ENCODE measurements around the gene MPP3. TPM values are rescaled to one million over a fixed set of nuclear protein-coding genes. Genes with fewer than 3 reads are reported as not detected.
A peak's percentile ranks its signal among the peaks of the same experiment; 100 is the strongest.

Gene MPP3
- total and polyA plus RNA-seq, 9 of the 15 experiments (the other 6 are each of a cell fraction or from before 2014, with no cell fraction given), result 0.41 to 10.4 (median 4.5) TPM

- FAIRE-seq, result no peak
- TF ChIP-seq SPI1 (IDR thresholded peaks at IDR 0.05; ENCODE audit: borderline replicate concordance, low read depth, low read length) (peak; percentile 67; the same call in 1 of the 2 replicates), ZNF75A (CRISPR knock-in tag; IDR thresholded peaks at IDR 0.05) (no peak)
- POLR2A ChIA-PET, result no interaction called here
Observed at GRCh38 chr17:43860927-43861622, 28.1 kb upstream of the MPP3 start.

GRCh38 chr17:43860077-43860725 is 27.3 kb upstream of the MPP3 start:
- in situ Hi-C loops (cut with MboI) (no loop called here), intact Hi-C loops (cut with micrococcal nuclease) (no loop called here)
- H4K20me1 ChIP-seq (replicated peaks; ENCODE audit: control insufficient read depth, insufficient read depth, low read length), result no peaks in the 10 kb centered on the region; the same call in 1 of the 2 replicates
- H3K27me3 ChIP-seq (ENCODE audit: control insufficient read depth in 2 of 2, insufficient read depth in 2 of 2, low read length in 2 of 2), result peaks cover 20 to 76% of the 10 kb centered on the region in 2 experiments; a peak in 3 of 5 replicates
- H3K9me3 ChIP-seq (replicated peaks; ENCODE audit: control insufficient read depth, insufficient read depth, low read depth, low read length), result no peaks in the 10 kb centered on the region
- BruUV-seq (replicated peaks), result no TSS peak
- TF ChIP-seq ATF3 (IDR thresholded peaks at IDR 0.05), result peak; percentile 23; the same call in 1 of the 2 replicates
- TF ChIP-seq ATF3 (CRISPR knock-in tag; conservative IDR thresholded peaks at IDR 0.05), result no peak
- no peak for TF ChIP-seq SMARCA5 (IDR thresholded peaks at IDR 0.05)
- peak; percentile 48 for TF ChIP-seq ZFP36 (IDR thresholded peaks at IDR 0.05; ENCODE audit: low read depth, low read length, partially characterized antibody)
- peak; percentile 39; the same call in 1 of the 2 replicates for TF ChIP-seq CEBPG (CRISPR knock-in tag; IDR thresholded peaks at IDR 0.05)
- peak in 1 of 2 experiments; percentile 57; a peak in 1 of 4 replicates for TF ChIP-seq CEBPG (tag; conservative IDR thresholded peaks at IDR 0.05 in 1 of 2, IDR thresholded peaks at IDR 0.05 in 1 of 2)
- 9% methylated on average over 12 of the region's 12 CpGs for WGBS (ENCODE audit: insufficient coverage, low coverage, missing lambda C conversion rate)
- CTCF ChIA-PET (ENCODE audit: low intra/inter-chr PET ratio), result no interaction called here
- H3K4me1 ChIP-seq (replicated peaks in 1 of 2; ENCODE audit: control insufficient read depth in 2 of 2, insufficient read depth in 2 of 2, low read length in 2 of 2), result no peaks in the 10 kb centered on the region; a peak in 1 of 5 replicates
- no peak for DNase-seq (ENCODE audit: extremely low read depth in 1 of 4, low spot score in 3 of 4)
- H3K27ac ChIP-seq (ENCODE audit: extremely low read depth, low read depth, low read length), result no peak overlapping the region
- H3K9me1 ChIP-seq (ENCODE audit: control insufficient read depth, insufficient read depth, low read length), result peaks cover 4% of the 10 kb centered on the region
- H3K9ac ChIP-seq (ENCODE audit: insufficient read depth in 1 of 2, low read depth in 2 of 2, low read length in 2 of 2), result no peak overlapping the region
- no peak for FAIRE-seq
- H3K36me3 ChIP-seq (ENCODE audit: control insufficient read depth, insufficient read depth, low read length), result no peaks in the 10 kb centered on the region
- POLR2A ChIA-PET, result interaction anchor here (0.7 kb wide), 1 partner anchor 114 kb away, joined by 3 read pairs; no protein-coding TSS in a partner anchor
- H3K4me3 ChIP-seq, result no peak overlapping the region
- no peaks in the 10 kb centered on the region for H3K79me2 ChIP-seq (ENCODE audit: control insufficient read depth, insufficient read depth, low read length)
- no peak overlapping the region for H2AFZ ChIP-seq (ENCODE audit: low read depth, low read length)
- H3K4me2 ChIP-seq (ENCODE audit: insufficient read depth, low read length), result no peak overlapping the region
- ATAC-seq, result no peak

More at GRCh38 chr17:43860927-43861622, 28.1 kb upstream of the MPP3 start:
- Histone ChIP-seq H3K4me3 (no peak overlapping the region), H3K9ac (ENCODE audit: insufficient read depth in 1 of 2, low read depth in 2 of 2, low read length in 2 of 2) (no peak overlapping the region; a peak in 1 of 4 replicates), H3K4me1 (replicated peaks in 1 of 2; ENCODE audit: control insufficient read depth in 2 of 2, insufficient read depth in 2 of 2, low read length in 2 of 2) (no peaks in the 10 kb centered on the region; a peak in 1 of 5 replicates), H3K9me1 (ENCODE audit: control insufficient read depth, insufficient read depth, low read length) (peaks cover 4% of the 10 kb centered on the region), H3K27me3 (ENCODE audit: control insufficient read depth in 2 of 2, insufficient read depth in 2 of 2, low read length in 2 of 2) (peaks cover 20 to 78% of the 10 kb centered on the region in 2 experiments; a peak in 4 of 5 replicates), H4K20me1 (replicated peaks; ENCODE audit: control insufficient read depth, insufficient read depth, low read length) (no peaks in the 10 kb centered on the region; the same call in 1 of the 2 replicates), H3K4me2 (ENCODE audit: insufficient read depth, low read length) (no peak overlapping the region), H3K27ac (ENCODE audit: extremely low read depth, low read depth, low read length) (no peak overlapping the region), H2AFZ (ENCODE audit: low read depth, low read length) (no peak overlapping the region), H3K79me2 (ENCODE audit: control insufficient read depth, insufficient read depth, low read length) (no peaks in the 10 kb centered on the region), H3K9me3 (replicated peaks; ENCODE audit: control insufficient read depth, insufficient read depth, low read depth, low read length) (no peaks in the 10 kb centered on the region), H3K36me3 (ENCODE audit: control insufficient read depth, insufficient read depth, low read length) (no peaks in the 10 kb centered on the region)
- DNase-seq (ENCODE audit: extremely low read depth in 1 of 4, low spot score in 3 of 4), result no peak
- CTCF ChIA-PET (ENCODE audit: low intra/inter-chr PET ratio), result no interaction called here
- no TSS peak for BruUV-seq (replicated peaks)
- in situ Hi-C loops (cut with MboI) (no loop called here), intact Hi-C loops (cut with micrococcal nuclease) (no loop called here)
- ATAC-seq, result no peak; the same call in 2 of the 3 replicates
- 2% methylated on average over 9 of the region's 9 CpGs for WGBS (ENCODE audit: insufficient coverage, low coverage, missing lambda C conversion rate)

Measured in K562 (cell line).